Esophagus muscularis mucosa (tissue), 3 donors: ENCODE measurements around the gene PSD4.

Experiments
- CTCF ChIP-seq, 3 experiments: fragments of 200-600 bp in 2 of 3; fragments of 450-650 bp in 1 of 3; sonication (generic) in 2 of 3; IDR thresholded peaks; one replicate each; pipeline ENCODE4 v1.5.1; 2017 to 2019; ENCODE audit warnings: antibody characterized with exemption in 3 of 3, mild to moderate bottlenecking in 2 of 3, moderate library complexity in 1 of 3
- POLR2A ChIP-seq: fragments of 450-650 bp; IDR thresholded peaks from one replicate; pipeline ENCODE4 v1.6.1; 2017; ENCODE audit warnings: antibody characterized with exemption, moderate library complexity, mild to moderate bottlenecking, low read depth

- no peak for TF ChIP-seq CTCF (IDR thresholded peaks at IDR 0.05)
- TF ChIP-seq POLR2A: no peak
Measured at GRCh38 chr2:113252047-113252590, 78.3 kb downstream of the PSD4 start.
